Liver (tissue), 3 donors: Measurements from ENCODE around the gene RASA1.

Source experiments
- CTCF ChIP-seq: fragments of 150-350 bp; IDR thresholded peaks from 2 replicates; pipeline ENCODE4 v1.5.1; 2017; ENCODE audit warnings: improper control_type of control experiment, low read depth, low read length; ENCODE audit not compliant: missing input control
- EGR1 ChIP-seq, 2 donors: IDR thresholded peaks; 2 replicates each; pipeline ENCODE4 v1.6.1; 2016 to 2018; ENCODE audit warnings: antibody characterized with exemption in 2 of 2, low read depth in 2 of 2
- FOXA1 ChIP-seq: IDR thresholded peaks from 2 replicates; pipeline ENCODE4 v1.6.1; 2016; ENCODE audit warnings: antibody characterized with exemption
- GABPA ChIP-seq, 2 donors: IDR thresholded peaks in 1 of 2; conservative IDR thresholded peaks in 1 of 2; 2 replicates each; pipeline ENCODE4 v1.6.1; 2016; ENCODE audit warnings: antibody characterized with exemption in 2 of 2, mild to moderate bottlenecking in 1 of 2, moderate library complexity in 1 of 2
- JUND ChIP-seq, 2 donors: IDR thresholded peaks; 2 replicates each; pipeline ENCODE4 v1.6.1; 2016; ENCODE audit warnings: antibody characterized with exemption in 2 of 2
- MAX ChIP-seq: IDR thresholded peaks from 2 replicates; pipeline ENCODE4 v1.6.1; 2016; ENCODE audit warnings: antibody characterized with exemption
- RAD21 ChIP-seq, 2 donors: IDR thresholded peaks; 2 replicates each; pipeline ENCODE4 v1.6.1; 2016; ENCODE audit warnings: antibody characterized with exemption in 2 of 2, mild to moderate bottlenecking in 2 of 2
- RXRA ChIP-seq, 2 donors: IDR thresholded peaks; 2 replicates each; pipeline ENCODE4 v1.6.1; 2017 to 2018; ENCODE audit warnings: antibody characterized with exemption in 2 of 2, mild to moderate bottlenecking in 1 of 2
- SP1 ChIP-seq: IDR thresholded peaks from 2 replicates; pipeline ENCODE4 v1.6.1; 2018; ENCODE audit warnings: antibody characterized with exemption, mild to moderate bottlenecking
- TAF1 ChIP-seq: conservative IDR thresholded peaks from 2 replicates; pipeline ENCODE4 v1.6.1; 2016; ENCODE audit warnings: antibody characterized with exemption, mild to moderate bottlenecking
- ZBTB33 ChIP-seq: IDR thresholded peaks from 2 replicates; pipeline ENCODE4 v1.6.1; 2016; ENCODE audit warnings: antibody characterized with exemption
- donor health status: healthy.
- donor health status: healthy.

GRCh38 chr5:87252283-87252605 is 15.4 kb upstream of the RASA1 start:
- TF ChIP-seq TAF1 (no peak), CTCF (no peak), FOXA1 (no peak), ZBTB33 (no peak), RAD21 (IDR thresholded peaks at IDR 0.05) (no peak), RXRA (IDR thresholded peaks at IDR 0.05) (no peak), MAX (no peak), GABPA (IDR thresholded peaks at IDR 0.05 in 1 of 2, conservative IDR thresholded peaks at IDR 0.05 in 1 of 2) (no peak), SP1 (no peak), JUND (IDR thresholded peaks at IDR 0.05) (no peak), EGR1 (IDR thresholded peaks at IDR 0.05; ENCODE audit: low read depth in 2 of 2) (no peak)
